Activated naive CD4-positive, alpha-beta T cell treated with anti-CD3 and anti-CD28 coated beads, Interleukin-2, amount 50 U/mL, for 72 hours (primary cell): Measurements from ENCODE around the gene ESRP2. TPM values are rescaled to one million over a fixed set of nuclear protein-coding genes. Genes with fewer than 3 reads are reported as not detected.

Experiments
- ATAC-seq, 2 donors: fragments of 150-1000 bp; cut with Tn5 transposase; 2 replicates each; pipeline ENCODE4 v1.10.0; 2021; ENCODE audit warnings: mild to moderate bottlenecking in 2 of 2, moderate library complexity in 2 of 2
- DNase-seq, 2 donors: peaks; one replicate each; pipeline ENCODE4 v3.0.0; 2021 to 2022; ENCODE audit warnings: low spot score in 2 of 2
- H3K27ac Mint-ChIP-seq, 2 donors: one replicate each; pipeline ENCODE4 v1.8.0; 2022; ENCODE audit warnings: mild to moderate bottlenecking in 2 of 2, mixed read lengths in 2 of 2
- H3K36me3 Mint-ChIP-seq, 2 donors: one replicate each; pipeline ENCODE4 v1.8.0; 2022; ENCODE audit warnings: mixed read lengths in 2 of 2
- H3K9me3 Mint-ChIP-seq, 2 donors: one replicate each; pipeline ENCODE4 v1.8.0; 2022; ENCODE audit warnings: mixed read lengths in 2 of 2
- total RNA-seq, 2 donors: library from RNA; stranded (reverse); gene quantifications; one replicate each; pipeline ENCODE4 v1.2.3, GENCODE V29; 2022

The ESRP2 gene
- total RNA-seq, 2 donors from 2014 or later = 0.43 to 0.48 TPM

- H3K36me3 Mint-ChIP-seq = no peaks in the 10 kb centered on the region
- DNase-seq (no peak), ATAC-seq (peak in 1 of 2 donors; percentile 41)
- no peaks in the 10 kb centered on the region for H3K9me3 Mint-ChIP-seq
- peak overlapping the region; percentile 2 to 31 for H3K27ac Mint-ChIP-seq
Observed at GRCh38 chr16:68233085-68233834, 2.7 kb downstream of the ESRP2 start.

- no peaks in the 10 kb centered on the region for H3K9me3 Mint-ChIP-seq
- peak overlapping the region in 1 of 2 donors; percentile 41 for H3K27ac Mint-ChIP-seq
- no peaks in the 10 kb centered on the region for H3K36me3 Mint-ChIP-seq
- ATAC-seq (no peak), DNase-seq (no peak)
Observed at GRCh38 chr16:68232335-68232734, 3.6 kb downstream of the ESRP2 start.

- DNase-seq (no peak), ATAC-seq (no peak)
- Mint-ChIP-seq H3K36me3 (no peaks in the 10 kb centered on the region), H3K27ac (peak overlapping the region in 1 of 2 donors; percentile 41), H3K9me3 (no peaks in the 10 kb centered on the region)
Observed at GRCh38 chr16:68231384-68232136, 4.4 kb downstream of the ESRP2 start.

- Mint-ChIP-seq H3K27ac (no peak overlapping the region), H3K9me3 (no peaks in the 10 kb centered on the region), H3K36me3 (no peaks in the 10 kb centered on the region)
- no peak for DNase-seq
- no peak for ATAC-seq
Observed at GRCh38 chr16:68230956-68231355, 5.0 kb downstream of the ESRP2 start.

- Mint-ChIP-seq H3K36me3 (no peaks in the 10 kb centered on the region), H3K27ac (no peak overlapping the region), H3K9me3 (no peaks in the 10 kb centered on the region)
- ATAC-seq (no peak), DNase-seq (no peak)
Observed at GRCh38 chr16:68230176-68230571, 5.8 kb downstream of the ESRP2 start.

GRCh38 chr16:68229431-68230175 is 6.3 kb downstream of the ESRP2 start:
- Mint-ChIP-seq H3K36me3 (no peaks in the 10 kb centered on the region), H3K9me3 (no peaks in the 10 kb centered on the region), H3K27ac (peak overlapping the region; percentile 49 to 78)
- DNase-seq = peak in 1 of 2 donors; percentile 59
- ATAC-seq = no peak

GRCh38 chr16:68228652-68229051 is 7.3 kb downstream of the ESRP2 start:
- ATAC-seq (no peak), DNase-seq (no peak)
- Mint-ChIP-seq H3K9me3 (no peaks in the 10 kb centered on the region), H3K27ac (peak overlapping the region in 1 of 2 donors; percentile 49), H3K36me3 (no peaks in the 10 kb centered on the region)

GRCh38 chr16:68227850-68228553 is 7.9 kb downstream of the ESRP2 start:
- DNase-seq (no peak), ATAC-seq (no peak)
- peak overlapping the region; percentile 53 to 94 for H3K27ac Mint-ChIP-seq
- H3K36me3 Mint-ChIP-seq = no peaks in the 10 kb centered on the region
- H3K9me3 Mint-ChIP-seq = no peaks in the 10 kb centered on the region

GRCh38 chr16:68227183-68227793 is 8.6 kb downstream of the ESRP2 start:
- DNase-seq (no peak), ATAC-seq (peak; percentile 76 to 89)
- no peaks in the 10 kb centered on the region for H3K9me3 Mint-ChIP-seq
- H3K27ac Mint-ChIP-seq = peak overlapping the region; percentile 53 to 94
- no peaks in the 10 kb centered on the region for H3K36me3 Mint-ChIP-seq

GRCh38 chr16:68226116-68226515 is 9.8 kb downstream of the ESRP2 start:
- Mint-ChIP-seq H3K27ac (peak overlapping the region; percentile 4 to 81), H3K9me3 (no peaks in the 10 kb centered on the region), H3K36me3 (no peaks in the 10 kb centered on the region)
- ATAC-seq = no peak
- no peak for DNase-seq

- ATAC-seq = no peak
- H3K36me3 Mint-ChIP-seq = no peaks in the 10 kb centered on the region
- H3K27ac Mint-ChIP-seq = no peak overlapping the region
- no peaks in the 10 kb centered on the region for H3K9me3 Mint-ChIP-seq
- DNase-seq = no peak
Observed at GRCh38 chr16:68223072-68223471, 12.9 kb downstream of the ESRP2 start.

GRCh38 chr16:68219725-68220351 is 16.1 kb downstream of the ESRP2 start:
- no peaks in the 10 kb centered on the region for H3K36me3 Mint-ChIP-seq
- H3K9me3 Mint-ChIP-seq = no peaks in the 10 kb centered on the region
- DNase-seq = no peak
- ATAC-seq = no peak
- H3K27ac Mint-ChIP-seq = peak overlapping the region in 1 of 2 donors; percentile 75

GRCh38 chr16:68217506-68217905 is 18.4 kb downstream of the ESRP2 start:
- no peak for DNase-seq
- peak in 1 of 2 donors; percentile 20 for ATAC-seq
- Mint-ChIP-seq H3K9me3 (no peaks in the 10 kb centered on the region), H3K36me3 (no peaks in the 10 kb centered on the region), H3K27ac (peak overlapping the region; percentile 64 to 78)

- Mint-ChIP-seq H3K27ac (peak overlapping the region in 1 of 2 donors; percentile 68), H3K9me3 (no peaks in the 10 kb centered on the region), H3K36me3 (no peaks in the 10 kb centered on the region)
- DNase-seq = no peak
- ATAC-seq = no peak
Observed at GRCh38 chr16:68216240-68216639, 19.7 kb downstream of the ESRP2 start.

GRCh38 chr16:68215302-68215701 is 20.6 kb downstream of the ESRP2 start:
- H3K9me3 Mint-ChIP-seq = no peaks in the 10 kb centered on the region
- DNase-seq = no peak
- H3K27ac Mint-ChIP-seq = peak overlapping the region in 1 of 2 donors; percentile 10
- H3K36me3 Mint-ChIP-seq = peaks cover 0 to 7% of the 10 kb centered on the region in 2 donors
- no peak for ATAC-seq

GRCh38 chr16:68214726-68215125 is 21.2 kb downstream of the ESRP2 start:
- no peak overlapping the region for H3K27ac Mint-ChIP-seq
- DNase-seq = no peak
- H3K36me3 Mint-ChIP-seq = peaks cover 0 to 13% of the 10 kb centered on the region in 2 donors

More at GRCh38 chr16:68214726-68215125, 21.2 kb downstream of the ESRP2 start:
- no peak for ATAC-seq
- no peaks in the 10 kb centered on the region for H3K9me3 Mint-ChIP-seq
